HG03520 (cell line): ENCODE data around the gene LRRC23.
A peak's percentile ranks its signal among the peaks of the same experiment; 100 is the strongest.

ENCODE experiments used
- ATAC-seq: cut with Tn5 transposase; IDR thresholded peaks from one replicate; pipeline ENCODE4 v1.9.1; 2021; ENCODE audit warnings: mild to moderate bottlenecking, moderate library complexity; ENCODE audit not compliant: unreplicated experiment

The LRRC23 gene

DNA sequence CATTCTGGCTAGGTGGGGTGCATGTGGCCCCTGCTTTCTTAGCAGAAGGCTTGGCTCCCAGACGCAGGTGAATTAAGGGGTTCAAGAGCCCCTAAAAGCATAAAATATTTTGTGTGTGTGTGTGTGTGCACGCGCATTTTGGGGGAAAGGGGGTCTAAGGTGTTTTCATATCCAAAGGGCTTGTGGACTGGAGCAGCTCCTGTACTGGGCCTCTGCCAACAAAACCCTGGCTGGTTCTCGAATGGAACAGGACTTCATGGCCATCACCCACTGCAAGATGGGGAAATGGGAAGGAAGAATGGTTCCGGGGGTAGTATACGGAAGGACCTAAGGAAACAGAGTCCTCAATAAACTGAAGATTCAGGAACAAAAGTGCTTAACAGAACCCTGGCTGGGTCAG, 19.2 kb downstream of the LRRC23 start:
- ATAC-seq, result no peak

DNA sequence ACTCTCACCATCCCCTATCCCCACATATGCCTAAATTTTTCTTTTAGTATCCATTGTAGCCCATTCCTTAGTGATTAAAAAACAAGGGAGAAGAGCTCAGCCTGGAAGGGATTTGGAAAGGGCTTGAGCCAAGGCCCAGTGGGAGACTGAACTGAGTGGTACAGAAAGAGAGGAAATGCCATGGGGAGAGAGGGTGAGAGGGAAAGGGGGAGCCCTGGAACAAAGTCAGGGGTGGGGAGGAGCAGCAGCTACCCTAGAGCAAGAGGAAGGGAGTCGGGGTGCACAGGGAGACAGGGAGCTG, 20.6 kb downstream of the LRRC23 start:
- no peak for ATAC-seq

DNA sequence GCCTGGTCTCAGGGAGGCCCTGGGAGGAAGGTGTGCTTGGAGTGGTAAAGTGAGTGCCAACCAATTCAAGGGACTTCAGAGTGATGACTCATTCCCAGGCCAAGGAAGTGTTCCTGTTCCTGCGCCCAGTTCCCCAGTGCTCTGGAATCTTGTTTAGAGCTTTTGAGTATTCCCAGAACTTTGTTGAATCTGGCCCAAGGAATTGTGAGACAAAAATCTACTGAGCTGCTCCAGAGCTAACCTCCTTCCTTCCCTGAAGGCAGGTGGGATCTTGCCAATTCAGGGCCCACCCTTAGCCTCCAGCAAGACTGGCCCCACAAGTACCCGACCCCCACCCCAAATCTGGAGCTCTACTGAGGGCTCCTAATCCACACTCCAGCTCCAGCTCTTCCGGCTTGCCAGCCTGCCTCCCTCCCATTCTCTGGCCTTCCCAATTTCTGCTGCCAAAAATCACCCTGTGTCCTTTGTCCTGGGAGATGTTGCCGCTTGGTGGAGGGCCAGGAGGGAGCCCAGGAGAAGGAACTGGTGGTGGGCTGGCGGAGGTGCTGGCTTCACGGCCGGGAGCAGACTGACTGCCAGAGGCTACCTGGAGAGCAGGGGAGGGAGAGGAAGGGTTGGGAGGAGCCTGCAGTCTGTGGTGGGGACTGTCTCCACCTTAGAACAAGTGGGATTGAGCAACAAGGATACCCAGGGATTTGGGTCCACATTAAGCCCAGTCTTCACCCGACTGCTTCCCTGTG, 21.1 kb downstream of the LRRC23 start:
- no peak for ATAC-seq

DNA sequence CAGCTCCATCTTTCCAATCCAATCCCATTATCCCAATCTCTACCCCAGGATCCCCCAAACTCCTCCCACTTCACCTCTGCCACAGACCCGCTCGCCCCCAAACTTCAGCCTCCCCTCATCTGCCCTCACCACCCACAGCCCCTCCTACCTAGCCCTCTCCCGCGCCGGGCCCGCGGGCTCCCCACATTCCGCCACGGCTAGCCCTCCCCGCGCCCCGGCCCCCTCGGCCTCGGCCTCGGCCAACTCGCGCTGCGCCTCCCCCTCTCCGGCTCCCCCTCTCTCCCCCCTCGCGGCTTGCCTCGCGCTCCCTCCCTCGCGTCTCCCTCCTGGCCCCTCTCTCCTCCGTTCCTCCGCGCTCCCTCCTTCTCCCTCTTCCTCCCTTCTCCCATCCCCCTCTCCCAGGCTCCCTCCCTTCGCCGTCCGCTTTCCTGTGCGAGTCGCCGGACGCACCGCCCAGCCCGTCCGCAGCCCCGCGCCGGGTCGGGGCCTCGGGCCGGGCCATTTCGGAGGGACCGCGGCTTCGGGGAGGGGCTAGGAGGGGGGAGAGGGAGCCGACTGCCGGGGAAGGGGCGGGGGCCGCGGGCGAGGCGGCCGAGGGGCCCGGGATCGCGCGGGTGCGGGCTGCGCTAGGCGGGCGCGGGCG, 22.9 kb downstream of the LRRC23 start, which contains the start of gene ATN1:
ATN1 (plus strand) TSS at position 581 of the 643 bp plus-strand sequence. CDS start 6,043 bp downstream, outside the sequence.
- no peak for ATAC-seq

DNA sequence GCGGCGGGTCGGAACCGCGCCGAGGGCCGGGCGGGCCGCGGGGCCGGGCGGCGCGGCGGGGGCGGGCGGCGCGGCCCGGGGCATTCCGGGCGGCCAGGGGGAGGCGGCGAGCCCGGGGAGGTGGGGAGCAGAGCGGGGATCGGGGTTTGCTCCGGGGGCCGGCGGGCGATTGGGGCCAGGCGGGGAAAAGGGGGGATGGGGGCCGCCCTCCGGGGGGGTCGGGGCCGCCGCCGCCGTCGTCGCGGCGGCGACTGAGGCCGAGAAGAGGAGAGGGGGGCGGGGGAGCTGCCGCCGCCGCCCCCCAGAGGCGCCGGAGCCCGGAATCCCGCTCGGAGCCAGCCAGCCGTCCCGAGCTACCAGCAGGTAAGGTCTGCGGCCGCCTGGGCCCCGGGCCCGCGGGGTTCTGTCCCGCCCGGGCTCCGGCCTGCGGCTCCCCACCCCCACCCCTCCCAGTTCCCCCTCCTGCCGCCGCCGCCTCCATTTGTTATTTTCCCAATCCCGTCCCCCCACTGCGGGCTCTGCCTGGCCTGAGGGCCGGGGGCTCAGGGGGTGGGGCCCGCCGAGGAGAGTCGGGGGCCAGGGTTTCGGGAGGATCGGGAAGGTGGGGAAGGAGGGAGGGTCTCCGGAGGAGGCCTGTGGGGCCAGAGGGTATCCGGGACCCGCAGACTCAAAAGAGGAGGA, 23.5 kb downstream of the LRRC23 start:
- ATAC-seq, result no peak

DNA sequence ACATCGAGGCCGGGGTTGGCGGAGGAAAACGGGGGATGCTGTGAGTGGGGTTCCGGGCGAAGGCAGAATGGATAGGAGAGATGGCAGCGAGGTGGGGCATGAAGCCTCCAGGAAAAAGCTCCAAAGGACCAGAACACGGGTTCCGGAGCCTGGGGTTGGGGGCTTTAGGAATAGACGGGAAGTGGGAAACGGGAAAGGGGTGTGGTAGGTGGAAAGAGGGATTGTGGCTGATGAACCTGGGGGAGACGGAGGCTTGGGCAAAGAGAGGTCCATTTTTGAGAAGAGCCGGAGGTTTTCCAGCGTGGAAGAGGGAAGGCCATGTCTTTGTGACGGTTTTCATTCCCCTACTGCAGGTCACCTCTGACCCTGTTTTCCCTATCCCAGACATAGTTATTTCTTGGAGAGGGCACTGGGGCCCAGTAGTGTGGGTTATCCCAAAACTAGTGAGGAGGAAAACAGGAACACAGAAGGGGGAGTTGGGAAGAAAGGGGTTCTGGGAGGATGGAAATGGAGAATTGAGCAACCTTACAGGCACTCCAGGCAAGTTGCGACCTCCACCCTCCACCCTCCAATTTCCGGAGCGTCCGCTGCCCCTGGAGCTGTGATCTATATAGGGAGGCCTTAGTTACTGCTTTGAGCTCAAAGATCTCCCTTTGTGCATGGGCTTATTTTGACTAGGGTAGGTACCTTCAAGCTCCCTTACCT, 24.2 kb downstream of the LRRC23 start:
- ATAC-seq, result no peak

DNA sequence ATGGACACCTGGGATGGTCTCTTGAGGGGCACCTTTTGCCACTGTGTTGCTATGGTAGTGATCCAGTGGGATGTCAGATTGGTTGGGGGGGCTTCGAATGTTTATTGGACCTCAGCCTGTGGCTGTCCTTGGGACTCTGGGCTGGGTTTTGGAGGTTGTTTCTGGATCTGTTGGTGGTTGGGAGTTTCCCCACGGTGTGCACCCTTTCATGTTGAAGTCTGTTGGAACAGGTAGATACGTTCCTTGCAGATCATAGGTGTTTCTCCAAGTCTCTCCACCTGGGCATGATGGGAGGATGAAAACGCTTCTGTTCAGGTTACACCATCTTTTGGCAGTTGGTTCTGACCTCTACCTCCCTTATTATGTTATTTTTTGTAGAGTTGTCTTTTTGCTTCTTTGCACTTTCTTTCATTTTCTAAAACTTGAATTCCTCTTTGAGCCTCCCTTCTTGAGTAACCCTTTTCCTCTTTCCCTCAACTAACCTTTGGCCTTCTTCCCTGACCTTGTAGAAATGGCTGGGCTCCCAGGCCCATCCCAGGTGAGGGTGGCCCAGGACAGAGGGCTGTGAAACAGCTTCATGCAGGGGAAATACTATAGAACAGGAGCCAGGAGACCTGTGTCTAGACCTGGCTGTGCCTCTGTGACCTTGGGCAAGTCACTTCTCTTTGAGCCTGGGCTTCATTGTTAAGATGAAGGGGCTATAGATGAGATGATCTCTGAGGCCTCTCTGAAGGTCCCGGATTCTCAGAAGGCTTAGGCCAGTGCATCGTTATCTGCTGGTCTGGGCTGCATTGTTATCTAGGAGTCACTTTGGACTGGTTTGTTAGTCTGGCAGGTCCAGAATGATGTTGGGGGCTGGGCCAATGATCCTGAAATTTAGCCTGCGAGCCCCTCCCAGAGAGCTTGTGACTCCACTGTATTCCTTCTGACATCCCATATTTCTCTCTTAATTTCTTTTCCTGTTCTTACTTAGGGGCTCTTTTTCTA, 25.1 kb downstream of the LRRC23 start:
- ATAC-seq, result no peak

DNA sequence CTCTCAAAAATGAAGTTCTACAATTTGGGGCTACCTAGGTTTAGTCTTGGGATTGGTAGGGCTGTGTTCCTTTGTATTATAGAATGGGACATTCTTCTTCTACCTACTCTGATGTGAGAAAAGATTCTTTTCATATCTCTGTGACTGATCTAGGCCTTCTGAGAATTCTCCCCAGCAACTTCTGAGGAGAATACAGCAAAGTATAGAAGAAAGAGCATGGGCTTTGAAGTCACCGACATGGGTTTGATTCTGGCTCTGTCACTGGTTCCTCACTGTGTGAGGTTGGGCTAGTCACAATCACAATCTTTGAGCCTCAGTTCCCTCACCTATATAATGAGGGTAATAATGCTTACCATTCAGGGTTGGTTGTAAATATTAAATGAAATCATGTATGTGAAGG, 28.1 kb downstream of the LRRC23 start:
- ATAC-seq, result no peak

DNA sequence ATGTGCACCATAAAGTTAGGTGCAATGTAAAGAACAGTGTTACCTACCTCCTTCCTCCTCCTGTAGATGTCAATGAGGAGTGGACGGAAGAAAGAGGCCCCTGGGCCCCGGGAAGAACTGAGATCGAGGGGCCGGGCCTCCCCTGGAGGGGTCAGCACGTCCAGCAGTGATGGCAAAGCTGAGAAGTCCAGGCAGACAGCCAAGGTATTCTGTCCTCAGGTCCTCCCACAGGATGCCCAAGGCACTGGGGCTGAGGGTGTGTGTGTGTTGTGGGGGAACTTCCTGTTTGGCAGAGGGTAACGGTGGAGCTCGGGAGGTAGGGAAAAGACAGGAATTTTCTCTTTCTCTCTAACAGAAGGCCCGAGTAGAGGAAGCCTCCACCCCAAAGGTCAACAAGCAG, 29.5 kb downstream of the LRRC23 start:
- no peak for ATAC-seq

DNA sequence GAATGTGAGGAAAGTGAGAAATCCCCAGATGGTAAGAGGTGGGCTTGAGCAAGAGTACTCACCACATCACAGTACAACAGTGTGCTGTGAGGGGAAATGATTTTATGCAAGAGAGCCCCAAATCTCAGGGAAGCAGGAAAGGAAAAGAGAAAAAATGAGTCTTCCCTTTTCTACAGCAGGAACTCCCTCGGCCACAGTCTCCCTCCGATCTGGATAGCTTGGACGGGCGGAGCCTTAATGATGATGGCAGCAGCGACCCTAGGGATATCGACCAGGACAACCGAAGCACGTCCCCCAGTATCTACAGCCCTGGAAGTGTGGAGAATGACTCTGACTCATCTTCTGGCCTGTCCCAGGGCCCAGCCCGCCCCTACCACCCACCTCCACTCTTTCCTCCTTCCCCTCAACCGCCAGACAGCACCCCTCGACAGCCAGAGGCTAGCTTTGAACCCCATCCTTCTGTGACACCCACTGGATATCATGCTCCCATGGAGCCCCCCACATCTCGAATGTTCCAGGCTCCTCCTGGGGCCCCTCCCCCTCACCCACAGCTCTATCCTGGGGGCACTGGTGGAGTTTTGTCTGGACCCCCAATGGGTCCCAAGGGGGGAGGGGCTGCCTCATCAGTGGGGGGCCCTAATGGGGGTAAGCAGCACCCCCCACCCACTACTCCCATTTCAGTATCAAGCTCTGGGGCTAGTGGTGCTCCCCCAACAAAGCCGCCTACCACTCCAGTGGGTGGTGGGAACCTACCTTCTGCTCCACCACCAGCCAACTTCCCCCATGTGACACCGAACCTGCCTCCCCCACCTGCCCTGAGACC, 31.0 kb downstream of the LRRC23 start:
- no peak for ATAC-seq

DNA sequence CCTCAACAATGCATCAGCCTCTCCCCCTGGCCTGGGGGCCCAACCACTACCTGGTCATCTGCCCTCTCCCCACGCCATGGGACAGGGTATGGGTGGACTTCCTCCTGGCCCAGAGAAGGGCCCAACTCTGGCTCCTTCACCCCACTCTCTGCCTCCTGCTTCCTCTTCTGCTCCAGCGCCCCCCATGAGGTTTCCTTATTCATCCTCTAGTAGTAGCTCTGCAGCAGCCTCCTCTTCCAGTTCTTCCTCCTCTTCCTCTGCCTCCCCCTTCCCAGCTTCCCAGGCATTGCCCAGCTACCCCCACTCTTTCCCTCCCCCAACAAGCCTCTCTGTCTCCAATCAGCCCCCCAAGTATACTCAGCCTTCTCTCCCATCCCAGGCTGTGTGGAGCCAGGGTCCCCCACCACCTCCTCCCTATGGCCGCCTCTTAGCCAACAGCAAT, 31.6 kb downstream of the LRRC23 start:
- ATAC-seq, result no peak

DNA sequence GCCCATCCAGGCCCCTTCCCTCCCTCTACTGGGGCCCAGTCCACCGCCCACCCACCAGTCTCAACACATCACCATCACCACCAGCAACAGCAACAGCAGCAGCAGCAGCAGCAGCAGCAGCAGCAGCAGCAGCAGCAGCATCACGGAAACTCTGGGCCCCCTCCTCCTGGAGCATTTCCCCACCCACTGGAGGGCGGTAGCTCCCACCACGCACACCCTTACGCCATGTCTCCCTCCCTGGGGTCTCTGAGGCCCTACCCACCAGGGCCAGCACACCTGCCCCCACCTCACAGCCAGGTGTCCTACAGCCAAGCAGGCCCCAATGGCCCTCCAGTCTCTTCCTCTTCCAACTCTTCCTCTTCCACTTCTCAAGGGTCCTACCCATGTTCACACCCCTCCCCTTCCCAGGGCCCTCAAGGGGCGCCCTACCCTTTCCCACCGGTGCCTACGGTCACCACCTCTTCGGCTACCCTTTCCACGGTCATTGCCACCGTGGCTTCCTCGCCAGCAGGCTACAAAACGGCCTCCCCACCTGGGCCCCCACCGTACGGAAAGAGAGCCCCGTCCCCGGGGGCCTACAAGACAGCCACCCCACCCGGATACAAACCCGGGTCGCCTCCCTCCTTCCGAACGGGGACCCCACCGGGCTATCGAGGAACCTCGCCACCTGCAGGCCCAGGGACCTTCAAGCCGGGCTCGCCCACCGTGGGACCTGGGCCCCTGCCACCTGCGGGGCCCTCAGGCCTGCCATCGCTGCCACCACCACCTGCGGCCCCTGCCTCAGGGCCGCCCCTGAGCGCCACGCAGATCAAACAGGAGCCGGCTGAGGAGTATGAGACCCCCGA, 32.2 kb downstream of the LRRC23 start:
- no peak for ATAC-seq

DNA sequence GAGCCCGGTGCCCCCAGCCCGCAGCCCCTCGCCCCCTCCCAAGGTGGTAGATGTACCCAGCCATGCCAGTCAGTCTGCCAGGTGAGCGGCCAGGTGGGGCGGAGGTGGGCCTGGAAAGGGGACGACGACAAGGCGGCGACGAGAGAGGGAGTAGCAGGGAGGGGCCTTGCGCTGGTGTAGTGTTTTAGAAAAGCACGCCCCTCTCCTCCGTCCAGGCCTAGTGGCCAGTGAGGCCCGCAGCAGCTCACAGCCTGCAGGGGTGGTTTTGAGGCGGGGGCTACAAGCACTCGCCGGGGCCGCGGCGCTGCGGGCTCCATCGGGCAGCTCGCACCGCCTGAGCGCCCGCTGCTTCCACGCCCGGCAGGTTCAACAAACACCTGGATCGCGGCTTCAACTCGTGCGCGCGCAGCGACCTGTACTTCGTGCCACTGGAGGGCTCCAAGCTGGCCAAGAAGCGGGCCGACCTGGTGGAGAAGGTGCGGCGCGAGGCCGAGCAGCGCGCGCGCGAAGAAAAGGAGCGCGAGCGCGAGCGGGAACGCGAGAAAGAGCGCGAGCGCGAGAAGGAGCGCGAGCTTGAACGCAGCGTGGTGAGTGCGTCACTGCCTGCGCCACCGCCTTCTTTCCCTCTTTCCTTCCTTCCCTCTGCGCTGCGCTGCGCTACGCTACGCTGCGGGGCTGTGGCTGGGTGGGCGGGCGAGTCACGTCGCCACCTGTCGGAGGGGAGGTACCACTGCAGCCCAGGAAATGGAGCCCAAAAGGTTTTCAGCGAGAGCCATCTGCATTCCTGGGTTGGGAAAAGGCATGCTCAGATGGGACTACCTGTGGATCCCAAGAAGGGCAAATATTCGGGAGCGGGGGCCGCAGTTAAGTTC, 33.1 kb downstream of the LRRC23 start:
- ATAC-seq, result peak; percentile 82

DNA sequence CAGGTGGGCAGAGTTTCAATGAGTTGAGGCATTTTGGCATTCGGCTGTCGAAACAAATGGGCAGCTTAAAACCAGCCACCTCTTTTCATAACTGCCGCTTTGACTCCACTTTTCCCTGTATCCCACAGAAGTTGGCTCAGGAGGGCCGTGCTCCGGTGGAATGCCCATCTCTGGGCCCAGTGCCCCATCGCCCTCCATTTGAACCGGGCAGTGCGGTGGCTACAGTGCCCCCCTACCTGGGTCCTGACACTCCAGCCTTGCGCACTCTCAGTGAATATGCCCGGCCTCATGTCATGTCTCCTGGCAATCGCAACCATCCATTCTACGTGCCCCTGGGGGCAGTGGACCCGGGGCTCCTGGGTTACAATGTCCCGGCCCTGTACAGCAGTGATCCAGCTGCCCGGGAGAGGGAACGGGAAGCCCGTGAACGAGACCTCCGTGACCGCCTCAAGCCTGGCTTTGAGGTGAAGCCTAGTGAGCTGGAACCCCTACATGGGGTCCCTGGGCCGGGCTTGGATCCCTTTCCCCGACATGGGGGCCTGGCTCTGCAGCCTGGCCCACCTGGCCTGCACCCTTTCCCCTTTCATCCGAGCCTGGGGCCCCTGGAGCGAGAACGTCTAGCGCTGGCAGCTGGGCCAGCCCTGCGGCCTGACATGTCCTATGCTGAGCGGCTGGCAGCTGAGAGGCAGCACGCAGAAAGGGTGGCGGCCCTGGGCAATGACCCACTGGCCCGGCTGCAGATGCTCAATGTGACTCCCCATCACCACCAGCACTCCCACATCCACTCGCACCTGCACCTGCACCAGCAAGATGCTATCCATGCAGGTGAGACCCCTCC, 34.0 kb downstream of the LRRC23 start:
- no peak for ATAC-seq

DNA sequence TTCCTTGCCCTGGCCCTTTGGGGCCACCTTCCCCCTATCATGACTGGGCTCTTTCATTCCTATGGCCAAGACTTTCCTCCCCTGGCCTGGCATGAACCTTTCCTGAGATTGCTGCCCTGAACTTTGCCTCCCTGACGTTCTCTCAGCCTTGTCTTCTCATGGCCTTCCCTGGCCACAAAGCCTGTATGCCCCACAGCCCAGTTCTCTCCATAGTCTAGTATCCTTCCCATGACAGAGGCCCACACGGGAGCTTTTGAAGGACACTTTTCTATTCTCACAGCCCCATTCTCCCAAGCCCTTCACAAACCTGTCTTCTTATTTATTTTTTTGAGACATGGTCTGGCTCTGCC, 34.5 kb downstream of the LRRC23 start:
- no peak for ATAC-seq

DNA sequence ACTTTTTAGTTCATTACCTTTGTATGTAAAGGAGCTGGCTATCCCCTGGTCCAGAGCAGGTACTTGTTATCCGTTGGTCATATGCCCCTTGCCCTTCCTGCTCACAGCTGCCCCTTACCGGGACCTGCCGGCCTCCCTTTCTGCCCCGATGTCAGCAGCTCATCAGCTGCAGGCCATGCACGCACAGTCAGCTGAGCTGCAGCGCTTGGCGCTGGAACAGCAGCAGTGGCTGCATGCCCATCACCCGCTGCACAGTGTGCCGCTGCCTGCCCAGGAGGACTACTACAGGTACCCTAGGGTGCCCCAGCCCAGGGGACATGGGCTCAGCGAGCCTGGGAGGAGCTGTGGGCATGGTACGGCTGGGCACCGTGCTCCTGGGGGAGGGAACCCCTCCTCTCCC, 36.6 kb downstream of the LRRC23 start:
- ATAC-seq, result no peak

DNA sequence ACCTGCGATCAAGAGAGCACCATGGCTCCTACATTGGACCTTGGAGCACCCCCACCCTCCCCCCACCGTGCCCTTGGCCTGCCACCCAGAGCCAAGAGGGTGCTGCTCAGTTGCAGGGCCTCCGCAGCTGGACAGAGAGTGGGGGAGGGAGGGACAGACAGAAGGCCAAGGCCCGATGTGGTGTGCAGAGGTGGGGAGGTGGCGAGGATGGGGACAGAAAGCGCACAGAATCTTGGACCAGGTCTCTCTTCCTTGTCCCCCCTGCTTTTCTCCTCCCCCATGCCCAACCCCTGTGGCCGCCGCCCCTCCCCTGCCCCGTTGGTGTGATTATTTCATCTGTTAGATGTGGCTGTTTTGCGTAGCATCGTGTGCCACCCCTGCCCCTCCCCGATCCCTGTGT, 37.2 kb downstream of the LRRC23 start:
- ATAC-seq, result no peak
